Endothelial cell of umbilical vein (primary cell): ENCODE measurements around the gene POLR3A. TPM values are rescaled to one million over a fixed set of nuclear protein-coding genes. Genes with fewer than 3 reads are reported as not detected.

Experiments
- BruUV-seq: library from RNA; stranded (reverse); fragments of 400-500 nt; replicated peaks from 2 replicates; lab custom pipeline; 2021; lab: Mats Ljungman, UMichigan
- CTCF ChIA-PET: fragments of 300-600, 350-600 bp; sonication (Branson Sonifier 250); formaldehyde crosslinking; loops from one replicate; lab custom pipeline; 2021; ENCODE audit warnings: antibody characterized with exemption, inconsistent platforms; lab: Charles Lee
- POLR2A ChIA-PET: fragments of 300-600, 350-600 bp; sonication (Branson Sonifier 250); formaldehyde crosslinking; loops from one replicate; lab custom pipeline; 2021; ENCODE audit warnings: antibody characterized with exemption, inconsistent platforms; lab: Charles Lee
- DNase-seq: peaks from one replicate; pipeline ENCODE4 v3.0.0-alpha.2; 2011; ENCODE audit warnings: low read depth, low spot score
- FAIRE-seq: peaks from 2 replicates; lab custom pipeline; 2011; peaks lifted over from hg19 to GRCh38; lab: Jason Lieb, UNC
- H2AFZ ChIP-seq: 2 replicates; pipeline ENCODE4 v1.6.0; 2012; ENCODE audit warnings: low read depth, low read length, control low read depth, inconsistent platforms
- H3K27ac ChIP-seq: 2 replicates; pipeline ENCODE4 v1.5.1; 2011; ENCODE audit warnings: low read depth, mild to moderate bottlenecking, control low read depth, low read length, moderate library complexity; ENCODE audit not compliant: insufficient read depth
- H3K27me3 ChIP-seq, 2 experiments: 2 replicates each; pipeline versions ENCODE4 v1.6.0 to v1.6.1; 2011; ENCODE audit warnings: low read length in 2 of 2, mixed read lengths in 1 of 2; ENCODE audit not compliant: control insufficient read depth in 2 of 2, insufficient read depth in 2 of 2
- H3K36me3 ChIP-seq, 2 experiments: 2 replicates in 1 of 2; 3 replicates in 1 of 2; pipeline ENCODE4 v1.5.1; 2011; ENCODE audit warnings: low read length in 2 of 2, mild to moderate bottlenecking in 1 of 2, moderate library complexity in 1 of 2; ENCODE audit not compliant: control insufficient read depth in 2 of 2, insufficient read depth in 2 of 2; ENCODE audit errors: extremely low read depth in 1 of 2
- H3K4me1 ChIP-seq: 3 replicates; pipeline ENCODE4 v1.5.1; 2011; ENCODE audit warnings: mild to moderate bottlenecking, low read length; ENCODE audit not compliant: control insufficient read depth, insufficient read depth; ENCODE audit errors: extremely low read depth
- H3K4me2 ChIP-seq: 2 replicates; pipeline ENCODE4 v1.6.1; 2011; ENCODE audit warnings: low read length, control low read depth, mixed read lengths; ENCODE audit not compliant: insufficient read depth
- H3K4me3 ChIP-seq, 3 experiments: fragments of 200-600 bp in 1 of 3; sonication (generic), shearing (Covaris generic) in 1 of 3; replicated peaks in 1 of 3; 2 replicates each; pipeline ENCODE4 v1.5.1; 2011 to 2016; ENCODE audit warnings: control low read depth in 3 of 3, low read length in 3 of 3, mild to moderate bottlenecking in 2 of 3, inconsistent platforms in 1 of 3, low read depth in 1 of 3, moderate library complexity in 1 of 3; ENCODE audit not compliant: insufficient read depth in 1 of 3
- H3K79me2 ChIP-seq: 2 replicates; pipeline ENCODE4 v1.6.0; 2012; ENCODE audit warnings: low read length, inconsistent platforms; ENCODE audit not compliant: control insufficient read depth, insufficient read depth
- H3K9ac ChIP-seq: replicated peaks from 2 replicates; pipeline ENCODE3; 2011; ENCODE audit warnings: low read length, control low read depth; ENCODE audit not compliant: insufficient read depth; ENCODE audit errors: extremely low read depth
- H3K9me1 ChIP-seq: replicated peaks from 3 replicates; pipeline ENCODE4 v1.6.0; 2011; ENCODE audit warnings: mild to moderate bottlenecking, low read length; ENCODE audit not compliant: control insufficient read depth, insufficient read depth; ENCODE audit errors: extremely low read depth
- H3K9me3 ChIP-seq: replicated peaks from 2 replicates; pipeline ENCODE4 v1.5.1; 2012; ENCODE audit warnings: low read length, inconsistent platforms; ENCODE audit not compliant: control insufficient read depth, insufficient read depth
- H4K20me1 ChIP-seq: replicated peaks from 2 replicates; pipeline ENCODE3; 2011; ENCODE audit warnings: mild to moderate bottlenecking, low read length; ENCODE audit not compliant: control insufficient read depth, insufficient read depth; ENCODE audit errors: extremely low read depth
- EZH2 ChIP-seq: IDR thresholded peaks from 2 replicates; pipeline ENCODE4 v1.6.1; 2012; ENCODE audit warnings: borderline replicate concordance, low read depth, mild to moderate bottlenecking, moderate library complexity, low read length, inconsistent platforms; ENCODE audit not compliant: severe bottlenecking
- FOS ChIP-seq: IDR thresholded peaks from 2 replicates; pipeline ENCODE4 v1.6.1; 2011; ENCODE audit warnings: mild to moderate bottlenecking, low read length, moderate library complexity, borderline replicate concordance; ENCODE audit not compliant: insufficient read depth
- GATA2 ChIP-seq: IDR thresholded peaks from 2 replicates; pipeline ENCODE4 v1.7.0; 2011; ENCODE audit warnings: low read depth, mild to moderate bottlenecking, moderate library complexity, mixed read lengths, low read length; ENCODE audit not compliant: insufficient read length, insufficient read depth
- JUN ChIP-seq: IDR thresholded peaks from 2 replicates; pipeline ENCODE4 v1.6.1; 2011; ENCODE audit warnings: borderline replicate concordance, low read depth; ENCODE audit not compliant: insufficient read length, insufficient read depth
- MYC ChIP-seq: IDR thresholded peaks from one replicate; pipeline ENCODE4 v1.6.1; 2011; ENCODE audit warnings: mild to moderate bottlenecking, low read depth, low read length
- POLR2A ChIP-seq: IDR thresholded peaks from 2 replicates; pipeline ENCODE4 v1.6.1; 2012; ENCODE audit warnings: low read depth, mild to moderate bottlenecking, control low read depth, low read length
- POLR2AphosphoS5 ChIP-seq: IDR thresholded peaks from 2 replicates; pipeline ENCODE4 v1.6.1; 2012; ENCODE audit warnings: low read depth, mild to moderate bottlenecking, control low read depth, low read length, moderate library complexity; ENCODE audit not compliant: insufficient read depth
- dilution Hi-C: fragments of 300-500 bp; cut with MboI; formaldehyde crosslinking; loops from one replicate; pipeline ENCODE4 v1.15.0; 2019; ENCODE audit warnings: low sequenced_read_pairs; ENCODE audit not compliant: extremely low pct_ligation_motif_present
- intact Hi-C: fragments of 100-400 bp; cut with micrococcal nuclease; formaldehyde crosslinking; loops from one replicate; pipeline ENCODE4 v1.10.0; 2022
- polyA plus RNA-seq, 4 experiments: library from polyadenylated mRNA; depleted of rRNA in 3 of 4; stranded (reverse) in 3 of 4; unstranded in 1 of 4; fragments of >200 nt; gene quantifications; 2 replicates each; pipeline versions ENCODE4 v1.2.1 to v1.2.3, GENCODE V29; 2011 to 2012; ENCODE audit warnings: missing spikeins in 1 of 4
- total RNA-seq: library from RNA; stranded (reverse); gene quantifications from 2 replicates; pipeline ENCODE4 v1.2.3, GENCODE V29; 2021
- TF ChIP-seq, protein P1 (sequence below): IDR thresholded peaks from 2 replicates; pipeline ENCODE4 v1.6.1; 2011; ENCODE audit not compliant: insufficient read depth, insufficient read length
- TF ChIP-seq, protein P2 (sequence below), 2 donors: IDR thresholded peaks; 1 replicate in 1 of 2; 2 replicates in 1 of 2; pipeline ENCODE4 v1.5.1; 2011; ENCODE audit warnings: low read length in 2 of 2, mild to moderate bottlenecking in 2 of 2, moderate library complexity in 2 of 2, control low read depth in 1 of 2, inconsistent platforms in 1 of 2, low read depth in 1 of 2; ENCODE audit not compliant: insufficient read depth in 1 of 2; ENCODE audit errors: extremely low read depth in 1 of 2

Gene POLR3A
- total and polyA plus RNA-seq, 2 donors (not counting 3 experiments of a cell fraction or from before 2014, with no cell fraction given) = 9.5 to 25.3 TPM

GRCh38 chr10:78047314-78047891 is 18.1 kb upstream of the POLR3A start:
- ChIA-PET CTCF (interaction anchor here (0.6 to 3.4 kb wide), 61 partner anchors 8 to 1236 kb away, joined by 3 to 68 read pairs (median 4); partner anchors contain the start of gene ZMIZ1), POLR2A (no interaction called here)
- TF ChIP-seq, protein P1, sequence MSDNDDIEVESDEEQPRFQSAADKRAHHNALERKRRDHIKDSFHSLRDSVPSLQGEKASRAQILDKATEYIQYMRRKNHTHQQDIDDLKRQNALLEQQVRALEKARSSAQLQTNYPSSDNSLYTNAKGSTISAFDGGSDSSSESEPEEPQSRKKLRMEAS = no peak
- TF ChIP-seq, protein P2, sequence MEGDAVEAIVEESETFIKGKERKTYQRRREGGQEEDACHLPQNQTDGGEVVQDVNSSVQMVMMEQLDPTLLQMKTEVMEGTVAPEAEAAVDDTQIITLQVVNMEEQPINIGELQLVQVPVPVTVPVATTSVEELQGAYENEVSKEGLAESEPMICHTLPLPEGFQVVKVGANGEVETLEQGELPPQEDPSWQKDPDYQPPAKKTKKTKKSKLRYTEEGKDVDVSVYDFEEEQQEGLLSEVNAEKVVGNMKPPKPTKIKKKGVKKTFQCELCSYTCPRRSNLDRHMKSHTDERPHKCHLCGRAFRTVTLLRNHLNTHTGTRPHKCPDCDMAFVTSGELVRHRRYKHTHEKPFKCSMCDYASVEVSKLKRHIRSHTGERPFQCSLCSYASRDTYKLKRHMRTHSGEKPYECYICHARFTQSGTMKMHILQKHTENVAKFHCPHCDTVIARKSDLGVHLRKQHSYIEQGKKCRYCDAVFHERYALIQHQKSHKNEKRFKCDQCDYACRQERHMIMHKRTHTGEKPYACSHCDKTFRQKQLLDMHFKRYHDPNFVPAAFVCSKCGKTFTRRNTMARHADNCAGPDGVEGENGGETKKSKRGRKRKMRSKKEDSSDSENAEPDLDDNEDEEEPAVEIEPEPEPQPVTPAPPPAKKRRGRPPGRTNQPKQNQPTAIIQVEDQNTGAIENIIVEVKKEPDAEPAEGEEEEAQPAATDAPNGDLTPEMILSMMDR (IDR thresholded peaks at IDR 0.05; ENCODE audit: extremely low read depth in 1 of 2, insufficient read depth in 1 of 2, low read depth in 1 of 2, low read length in 2 of 2) = peak; percentile 88 to 89
- Histone ChIP-seq H2AFZ (no peak overlapping the region), H3K4me1 (peaks cover 6% of the 10 kb centered on the region), H3K4me3 (no peak overlapping the region), H3K9me1 (no peaks in the 10 kb centered on the region), H4K20me1 (peaks cover 2% of the 10 kb centered on the region), H3K36me3 (no peaks in the 10 kb centered on the region), H3K4me2 (no peak overlapping the region), H3K9me3 (no peaks in the 10 kb centered on the region), H3K27ac (no peak overlapping the region), H3K27me3 (no peaks in the 10 kb centered on the region), H3K79me2 (no peaks in the 10 kb centered on the region), H3K9ac (no peak overlapping the region)
- dilution Hi-C loops = no loop called here
- FAIRE-seq (peak; percentile 90), DNase-seq (peak; percentile 86)
- BruUV-seq = no TSS peak
- intact Hi-C loops = loop anchor here (1.0 to 5.0 kb wide), 9 partner anchors 120 to 1155 kb away; partner anchors contain the start of gene ZMIZ1

GRCh38 chr10:78046711-78047269 is 17.5 kb upstream of the POLR3A start:
- no peaks in the 10 kb centered on the region for H3K9me3 ChIP-seq
- DNase-seq (no peak), FAIRE-seq (no peak)
- H3K36me3 ChIP-seq = no peaks in the 10 kb centered on the region
- dilution Hi-C loops = no loop called here
- CTCF ChIA-PET = interaction anchor here (0.8 to 3.4 kb wide), 29 partner anchors 10 to 1174 kb away, joined by 3 to 68 read pairs (median 4); partner anchors contain the start of gene ZMIZ1
- no peaks in the 10 kb centered on the region for H3K9me1 ChIP-seq
- no TSS peak for BruUV-seq
- H3K4me3 ChIP-seq = no peak overlapping the region
- H3K27ac ChIP-seq = no peak overlapping the region
- peaks cover 2% of the 10 kb centered on the region for H4K20me1 ChIP-seq
- H3K9ac ChIP-seq = no peak overlapping the region
- peaks cover 6% of the 10 kb centered on the region for H3K4me1 ChIP-seq
- POLR2A ChIA-PET = interaction anchor here (0.6 kb wide), 2 partner anchors 12 to 14 kb away, joined by 3 to 5 read pairs; no protein-coding TSS in a partner anchor
- H2AFZ ChIP-seq = no peak overlapping the region
- TF ChIP-seq GATA2 (no peak), FOS (no peak), POLR2AphosphoS5 (no peak), MYC (no peak), EZH2 (no peak), POLR2A (no peak), JUN (no peak)
- TF ChIP-seq, protein P1 = no peak
- TF ChIP-seq, protein P2 (IDR thresholded peaks at IDR 0.05; ENCODE audit: extremely low read depth in 1 of 2, insufficient read depth in 1 of 2, low read depth in 1 of 2, low read length in 2 of 2) = no peak
- intact Hi-C loops = loop anchor here (1.0 to 5.0 kb wide), 9 partner anchors 121 to 1156 kb away; partner anchors contain the start of gene ZMIZ1
- no peaks in the 10 kb centered on the region for H3K79me2 ChIP-seq
- no peaks in the 10 kb centered on the region for H3K27me3 ChIP-seq
- no peak overlapping the region for H3K4me2 ChIP-seq
